GM12878 (cell line): ENCODE results near the gene XRRA1. TPM values are rescaled to one million over a fixed set of nuclear protein-coding genes. Genes with fewer than 3 reads are reported as not detected.

Experiments
- ATAC-seq: fragments of 200-7000 bp; cut with Tn5 transposase; 3 replicates; pipeline ENCODE4 v1.9.1; 2020; ENCODE audit warnings: mild to moderate bottlenecking, moderate library complexity
- BruUV-seq: library from RNA; stranded (reverse); fragments of 400-500 nt; replicated peaks from 2 replicates; lab custom pipeline; 2021; lab: Mats Ljungman, UMichigan
- CTCF ChIA-PET: fragments of 300-600 bp; sonication (Branson Sonifier 250); formaldehyde crosslinking; extraction: SDS; loops from one replicate; lab custom pipeline; 2021; ENCODE audit warnings: inconsistent platforms; lab: Yijun Ruan, JAX
- POLR2A ChIA-PET: fragments of 350-600 bp; formaldehyde crosslinking; extraction: SDS; loops from one replicate; lab custom pipeline; 2021; ENCODE audit warnings: inconsistent platforms; lab: Charles Lee
- RAD21 ChIA-PET: fragments of 300-600 bp; sonication (Branson Sonifier 250); formaldehyde crosslinking; loops from one replicate; lab custom pipeline; 2023; ENCODE audit warnings: antibody characterized with exemption; ENCODE audit not compliant: unreplicated experiment; lab: Charles Lee
- SMC1A ChIA-PET: fragments of 300-600 bp; sonication (Branson Sonifier 250); formaldehyde crosslinking; loops from one replicate; lab custom pipeline; 2023; ENCODE audit not compliant: unreplicated experiment, uncharacterized antibody; lab: Charles Lee
- DNase-seq: peaks from one replicate; pipeline ENCODE4 v3.0.0-alpha.2; 2011; ENCODE audit warnings: low read depth, low spot score
- FAIRE-seq: peaks from 3 replicates; lab custom pipeline; 2011; peaks lifted over from hg19 to GRCh38; lab: Jason Lieb, UNC
- H2AFZ ChIP-seq: 2 replicates; pipeline ENCODE4 v1.6.0; 2011; ENCODE audit warnings: low read depth, low read length, control low read depth; ENCODE audit not compliant: control insufficient read depth
- H3K27ac ChIP-seq: 2 replicates; pipeline ENCODE4 v1.5.1; 2011; ENCODE audit warnings: control low read depth; ENCODE audit not compliant: control insufficient read depth, insufficient read depth
- H3K27me3 ChIP-seq, 2 experiments: replicated peaks in 1 of 2; 2 replicates each; pipeline versions ENCODE4 v1.6.0 to v1.6.1; 2011; ENCODE audit warnings: low read length in 1 of 2; ENCODE audit not compliant: control insufficient read depth in 2 of 2, insufficient read depth in 2 of 2
- H3K36me3 ChIP-seq, 2 experiments: 2 replicates each; pipeline ENCODE4 v1.5.1; 2011; ENCODE audit warnings: low read length in 1 of 2; ENCODE audit not compliant: control insufficient read depth in 2 of 2, insufficient read depth in 2 of 2
- H3K4me1 ChIP-seq: 2 replicates; pipeline ENCODE4 v1.6.1; 2011; ENCODE audit warnings: mild to moderate bottlenecking, low read length, moderate library complexity, mixed read lengths; ENCODE audit not compliant: control insufficient read depth, insufficient read depth
- H3K4me2 ChIP-seq: 2 replicates; pipeline ENCODE4 v1.6.0; 2011; ENCODE audit warnings: control low read depth; ENCODE audit not compliant: control insufficient read depth, insufficient read depth
- H3K4me3 ChIP-seq: fragments of 200-600 bp; sonication (generic); 2 replicates; pipeline ENCODE4 v1.5.1; 2016
- H3K79me2 ChIP-seq: 2 replicates; pipeline ENCODE4 v1.6.0; 2011; ENCODE audit warnings: low read length; ENCODE audit not compliant: control insufficient read depth, insufficient read depth
- H3K9ac ChIP-seq: 2 replicates; pipeline ENCODE4 v1.8.0; 2011; ENCODE audit warnings: low read length, control low read depth, mixed read lengths; ENCODE audit not compliant: control insufficient read depth, insufficient read depth
- H3K9me3 ChIP-seq: replicated peaks from 3 replicates; pipeline ENCODE4 v1.5.1; 2011; ENCODE audit warnings: mild to moderate bottlenecking, low read length; ENCODE audit not compliant: control insufficient read depth, insufficient read depth
- H4K20me1 ChIP-seq: 2 replicates; pipeline ENCODE4 v1.6.0; 2011; ENCODE audit not compliant: control insufficient read depth, insufficient read depth
- CEBPZ ChIP-seq: fragments of 150-350 bp; IDR thresholded peaks from 2 replicates; pipeline ENCODE4 v1.6.1; 2016; ENCODE audit warnings: low read depth, low read length
- EZH2 ChIP-seq: IDR thresholded peaks from 2 replicates; pipeline ENCODE4 v1.6.1; 2012; ENCODE audit warnings: low read depth, mild to moderate bottlenecking, control low read depth, inconsistent platforms, low read length, borderline replicate concordance; ENCODE audit not compliant: control insufficient read depth
- WGBS: methylation state at CpG from one replicate; pipeline ENCODE4 v1.1.6; 2016; ENCODE audit warnings: low lambda C conversion rate; ENCODE audit not compliant: insufficient replicate concordance, insufficient coverage; ENCODE audit errors: missing lambda C conversion rate; 5-methylcytosine and 5-hydroxymethylcytosine counted together
- in situ Hi-C: fragments of 300-500 bp; cut with MboI; formaldehyde crosslinking; loops from 9 replicates; pipeline ENCODE4 v1.14.3; 2018; ENCODE audit warnings: mixed read lengths
- intact Hi-C: fragments of 100-400 bp; cut with micrococcal nuclease; formaldehyde crosslinking; loops from one replicate; pipeline ENCODE4 v1.14.2; 2022; ENCODE audit not compliant: unreplicated experiment
- polyA plus RNA-seq, 11 experiments: library from polyadenylated mRNA; depleted of rRNA in 4 of 11; unstranded in 6 of 11; stranded (reverse) in 5 of 11; fragments of >200 nt; fragmentation: Nextera tagmentation in 4 of 11; fragmentation: Illumina TruSeq in 1 of 11; extraction: Ambion mirVana in 4 of 11; extraction: Trizol in 1 of 11; gene quantifications; 1 replicate in 1 of 11; 2 replicates in 10 of 11; pipeline versions ENCODE4 v1.2.1 to v1.2.3, GENCODE V29; 2011 to 2016; ENCODE audit warnings: inconsistent platforms in 2 of 11, missing spikeins in 2 of 11, low read depth in 1 of 11
- total RNA-seq, 4 experiments: library from RNA; depleted of rRNA in 3 of 4; stranded (reverse); fragments of >200 nt in 3 of 4; fragmentation: Illumina TruSeq in 1 of 4; extraction: Trizol in 1 of 4; gene quantifications; 2 replicates each; pipeline versions ENCODE4 v1.2.1 to v1.2.3, GENCODE V29; 2013 to 2021

Gene XRRA1
- total and polyA plus RNA-seq, 10 of the 15 experiments (the other 5 are each of a cell fraction or from before 2014, with no cell fraction given) = 2.5 to 8.8 (median 4.6) TPM

DNA sequence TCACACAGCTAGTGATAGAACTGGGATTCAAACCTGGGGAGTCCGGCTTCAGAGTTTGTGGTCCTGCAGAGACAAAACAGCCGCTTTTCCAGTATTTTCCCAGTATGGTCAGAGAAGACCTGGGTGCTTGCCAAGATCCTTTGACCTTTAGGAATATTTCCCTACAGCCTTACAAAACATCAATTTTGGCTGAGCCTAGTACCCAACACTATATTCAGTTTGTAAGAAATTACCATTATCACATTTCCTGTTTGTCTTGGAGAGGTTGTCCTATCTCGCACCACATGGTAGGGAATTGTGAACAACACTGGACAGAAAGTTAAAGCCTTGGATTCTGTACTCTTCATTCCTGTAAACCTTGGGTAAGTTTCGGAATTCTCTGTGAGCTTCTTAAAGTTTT lies 29.1 kb upstream of the XRRA1 start:
- ChIA-PET POLR2A (no interaction called here), RAD21 (no interaction called here), SMC1A (interaction anchor here (0.5 kb wide), 1 partner anchor 36 kb away, joined by 3 read pairs; no protein-coding TSS in a partner anchor), CTCF (interaction anchor here (0.6 to 1.2 kb wide), 3 partner anchors 45 to 230 kb away, joined by 3 to 4 read pairs (median 3); no protein-coding TSS in a partner anchor)
- H3K4me1 ChIP-seq = no peaks in the 10 kb centered on the region
- in situ Hi-C loops (no loop called here), intact Hi-C loops (no loop called here)
- no TSS peak for BruUV-seq
- no peaks in the 10 kb centered on the region for H3K9me3 ChIP-seq
- H3K27ac ChIP-seq = no peak overlapping the region
- TF ChIP-seq CEBPZ (no peak), EZH2 (no peak)
- DNase-seq (no peak), ATAC-seq (no peak), FAIRE-seq (no peak)
- no peak overlapping the region for H2AFZ ChIP-seq
- 96% methylated on average over 4 of the region's 4 CpGs for WGBS
- no peaks in the 10 kb centered on the region; the same call in none of the 2 replicates for H3K79me2 ChIP-seq
- no peak overlapping the region for H3K4me2 ChIP-seq
- no peaks in the 10 kb centered on the region for H4K20me1 ChIP-seq
- H3K36me3 ChIP-seq = peaks cover 3 to 44% of the 10 kb centered on the region in 2 experiments
- H3K9ac ChIP-seq = no peak overlapping the region
- H3K27me3 ChIP-seq = no peaks in the 10 kb centered on the region
- H3K4me3 ChIP-seq = no peak overlapping the region
